ENCODE results near the gene LARP1B.
"Not testable (repeated sequence)": the region's sequence is repeated elsewhere in the genome, so short reads cannot be mapped to it uniquely, and the experiment has no call there.

The LARP1B gene

DNA sequence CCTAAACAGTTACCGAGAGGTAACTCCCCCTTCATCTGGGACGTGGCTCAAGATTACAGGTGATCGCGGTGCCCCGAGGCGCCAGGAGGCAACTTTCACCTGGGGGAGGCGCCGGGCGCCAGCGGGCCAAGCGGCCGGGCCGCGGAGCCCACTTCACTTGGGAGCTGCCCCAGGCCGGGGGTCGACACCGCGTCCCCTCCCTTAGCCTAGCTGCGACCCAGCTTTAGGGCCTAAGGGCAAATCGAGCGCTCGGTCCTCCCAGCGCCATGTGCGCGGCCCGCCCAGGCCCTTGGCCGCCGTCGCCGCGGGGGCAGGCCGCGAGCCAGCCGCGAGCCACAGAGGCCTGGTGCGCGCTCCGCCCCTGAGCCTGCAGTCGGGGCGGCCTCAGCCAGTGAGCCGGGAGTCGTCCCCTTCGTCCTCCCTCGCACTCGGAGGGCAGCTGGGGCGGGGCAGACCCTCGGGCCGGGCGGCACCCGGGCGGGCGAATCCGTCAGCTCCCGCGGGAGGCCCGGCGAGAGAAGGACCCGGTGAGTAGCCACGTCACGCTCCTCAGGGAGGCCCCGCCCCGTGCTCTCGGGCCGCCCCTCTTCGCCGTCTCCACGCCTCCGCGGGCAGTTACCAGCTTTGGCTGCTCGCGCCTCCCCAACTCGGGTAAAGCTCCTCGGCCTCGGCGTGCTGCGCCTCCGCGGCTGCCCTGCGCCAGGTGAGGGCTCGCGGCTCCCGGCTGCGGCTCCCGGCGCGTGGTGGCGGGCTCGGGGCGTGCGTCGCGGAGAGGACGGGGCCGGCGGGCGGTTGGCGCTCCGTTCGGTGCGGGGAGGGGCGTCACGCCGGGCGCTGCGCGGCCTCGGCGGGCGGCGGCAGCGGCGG is at the start of gene LARP1B:
LARP1B (plus strand) TSS at position 614 of the 867 bp plus-strand sequence. CDS start 13,640 bp downstream, outside the sequence.
- peak; percentile 70 for DNase-seq

DNA sequence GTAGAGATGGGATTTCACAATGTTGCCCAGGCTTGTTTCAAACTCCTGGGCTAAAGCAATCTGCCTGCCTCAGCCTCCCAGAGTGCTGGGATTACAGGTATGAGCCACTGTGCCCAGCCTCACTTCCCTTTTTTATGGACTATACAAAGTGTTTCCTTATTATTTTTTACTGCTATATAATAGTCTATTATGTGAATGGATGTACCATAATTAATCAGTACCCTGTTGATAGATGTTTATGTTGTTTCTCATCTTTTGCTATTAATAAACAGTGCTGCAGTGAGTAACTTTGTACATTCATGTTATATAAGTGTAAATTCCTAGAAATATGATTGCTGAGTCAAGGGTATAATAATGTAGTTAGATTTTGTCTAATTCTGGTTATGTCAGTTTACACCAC is 35.8 kb upstream of the LARP1B start:
- no peak for DNase-seq

DNA sequence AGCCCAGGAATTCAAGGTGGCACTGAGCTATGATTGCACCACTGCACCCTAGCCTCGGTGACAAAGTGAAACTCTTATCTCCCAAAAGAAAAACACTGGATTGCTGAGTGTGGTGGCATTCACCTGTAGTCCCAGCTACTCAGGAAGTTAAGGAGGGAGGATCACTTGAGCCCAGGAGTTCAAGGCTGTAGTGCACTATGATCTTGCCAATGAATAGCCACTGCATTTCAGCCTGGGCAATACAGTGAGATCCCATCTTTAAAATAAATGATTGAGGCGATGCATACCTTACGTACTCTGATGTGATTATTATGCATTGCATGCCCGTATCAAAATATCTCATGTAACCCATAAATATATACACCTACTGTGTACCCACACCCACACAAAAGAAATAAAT is 31.2 kb upstream of the LARP1B start:
- no peak for DNase-seq

DNA sequence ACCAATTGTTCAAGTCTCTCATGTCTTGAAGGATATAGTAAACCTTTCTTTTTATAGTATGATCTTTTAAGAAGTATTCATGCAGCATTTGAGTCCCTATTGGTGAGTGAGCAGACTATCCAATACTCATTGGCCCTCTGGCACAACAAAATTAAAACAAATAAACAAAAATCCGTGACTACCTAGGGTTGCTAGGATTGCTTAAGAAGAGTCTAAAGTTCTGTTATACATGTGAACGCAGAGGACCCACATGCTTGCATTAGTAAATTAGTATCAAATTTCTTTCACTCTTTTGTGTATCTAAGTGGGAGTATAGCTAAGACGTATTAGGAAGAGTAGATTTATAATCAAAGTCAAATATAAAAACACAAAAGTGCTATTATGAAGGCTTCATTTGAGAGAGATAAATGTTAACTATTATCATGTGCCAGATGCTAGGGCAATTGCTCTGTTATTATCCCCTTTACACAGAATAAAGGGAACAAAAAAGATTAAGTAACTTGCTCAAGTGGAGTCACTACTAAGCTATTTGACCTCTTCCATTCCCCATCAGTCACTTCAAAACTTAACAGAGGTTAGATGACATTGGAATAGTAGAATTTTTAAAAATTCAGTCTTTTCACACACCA is 29.2 kb upstream of the LARP1B start:
- DNase-seq, result no peak

DNA sequence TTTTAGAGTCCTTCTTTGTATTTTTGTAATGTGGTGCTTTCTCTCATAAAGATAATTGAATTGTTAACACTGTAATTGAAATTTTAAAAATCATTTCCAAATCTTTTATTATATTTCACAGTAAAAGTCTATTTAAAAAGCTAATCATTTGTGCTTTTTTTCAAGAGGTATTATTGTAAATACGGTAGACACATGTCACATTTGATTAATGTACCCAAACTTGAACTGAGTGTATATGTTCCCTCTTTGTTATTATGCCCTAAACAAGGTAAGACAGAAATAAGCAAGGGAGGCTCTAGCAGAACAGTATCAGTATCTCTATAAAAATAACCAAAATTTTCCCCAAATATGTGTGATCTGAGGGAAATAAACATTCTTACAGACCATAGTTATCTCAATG is 21.5 kb upstream of the LARP1B start:
- no peak for DNase-seq

DNA sequence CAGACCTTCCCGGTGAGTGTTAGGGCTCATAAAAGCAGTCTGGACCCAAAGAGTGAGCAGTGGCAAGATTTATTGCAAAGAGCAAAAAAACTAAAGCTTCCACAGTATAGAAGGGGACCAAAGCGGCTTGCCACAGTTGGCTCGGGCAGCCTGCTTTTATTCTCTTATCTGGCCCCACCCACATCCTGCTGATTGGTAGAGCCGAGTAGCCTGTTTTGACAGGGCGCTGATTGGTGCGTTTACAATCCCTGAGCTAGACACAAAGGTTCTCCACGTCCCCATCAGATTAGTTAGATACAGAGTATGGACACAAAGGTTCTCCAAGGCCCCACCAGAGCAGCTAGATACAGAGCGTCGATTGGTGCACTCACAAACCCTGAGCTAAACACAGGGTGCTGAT is 14.1 kb upstream of the LARP1B start:
- not testable (repeated sequence) for DNase-seq

DNA sequence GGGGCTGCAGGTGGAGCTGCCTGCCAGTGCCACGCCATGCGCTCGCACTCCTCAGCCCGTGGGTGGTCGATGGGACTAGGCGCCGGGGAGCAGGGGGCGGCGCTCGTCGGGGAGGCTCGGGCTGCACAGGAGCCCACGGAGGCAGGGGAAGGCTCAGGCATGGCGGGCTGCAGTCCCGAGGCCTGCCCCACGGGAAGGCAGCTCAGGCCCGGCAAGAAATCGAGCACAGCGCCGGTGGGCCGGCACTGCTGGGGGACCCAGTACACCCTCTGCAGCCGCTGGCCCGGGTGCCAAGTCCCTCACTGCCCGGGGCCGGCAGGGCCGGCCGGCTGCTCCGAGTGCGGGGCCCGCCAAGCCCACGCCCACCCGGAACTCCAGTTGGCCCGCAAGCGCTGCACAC is 13.6 kb upstream of the LARP1B start:
- DNase-seq, result not testable (repeated sequence)

DNA sequence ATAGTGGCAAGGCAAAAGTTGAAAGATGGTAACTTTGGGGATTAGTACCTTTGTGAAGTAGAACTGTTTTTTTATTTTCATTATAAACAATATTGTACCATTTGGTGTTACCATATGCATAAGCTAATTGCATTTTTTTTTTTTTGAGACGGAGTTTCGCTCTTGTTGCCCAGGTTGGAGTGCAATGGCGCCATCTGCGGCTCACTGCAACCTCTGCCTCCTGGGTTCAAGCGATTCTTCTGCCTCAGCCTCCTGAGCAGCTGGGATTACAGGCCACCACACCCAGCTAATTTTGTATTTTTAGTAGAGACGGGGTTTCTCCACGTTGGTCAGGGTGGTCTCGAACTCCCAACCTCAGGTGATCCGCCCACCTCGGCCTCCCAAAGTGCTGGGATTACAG is 9.9 kb upstream of the LARP1B start:
- DNase-seq, result not testable (repeated sequence)

DNA sequence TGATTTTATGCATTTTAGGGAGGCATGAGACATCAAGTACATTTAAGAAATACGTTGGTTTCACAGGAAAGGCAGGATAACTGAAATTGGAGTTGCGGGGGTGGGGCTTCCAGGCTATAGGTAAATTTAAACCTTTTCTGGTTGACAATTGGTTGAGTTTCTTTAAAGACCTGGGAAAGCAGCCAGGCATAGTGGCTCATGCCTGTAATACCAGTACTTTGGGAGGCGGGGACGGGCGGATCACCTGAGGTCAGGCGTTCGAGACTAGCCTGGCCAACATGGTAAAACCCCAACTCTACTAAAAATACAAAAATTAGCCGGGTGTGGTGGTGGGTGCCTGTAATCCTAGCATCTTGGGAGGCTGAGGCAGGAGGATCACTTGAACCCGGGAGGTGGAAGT is 6.2 kb upstream of the LARP1B start:
- not testable (repeated sequence) for DNase-seq

DNA sequence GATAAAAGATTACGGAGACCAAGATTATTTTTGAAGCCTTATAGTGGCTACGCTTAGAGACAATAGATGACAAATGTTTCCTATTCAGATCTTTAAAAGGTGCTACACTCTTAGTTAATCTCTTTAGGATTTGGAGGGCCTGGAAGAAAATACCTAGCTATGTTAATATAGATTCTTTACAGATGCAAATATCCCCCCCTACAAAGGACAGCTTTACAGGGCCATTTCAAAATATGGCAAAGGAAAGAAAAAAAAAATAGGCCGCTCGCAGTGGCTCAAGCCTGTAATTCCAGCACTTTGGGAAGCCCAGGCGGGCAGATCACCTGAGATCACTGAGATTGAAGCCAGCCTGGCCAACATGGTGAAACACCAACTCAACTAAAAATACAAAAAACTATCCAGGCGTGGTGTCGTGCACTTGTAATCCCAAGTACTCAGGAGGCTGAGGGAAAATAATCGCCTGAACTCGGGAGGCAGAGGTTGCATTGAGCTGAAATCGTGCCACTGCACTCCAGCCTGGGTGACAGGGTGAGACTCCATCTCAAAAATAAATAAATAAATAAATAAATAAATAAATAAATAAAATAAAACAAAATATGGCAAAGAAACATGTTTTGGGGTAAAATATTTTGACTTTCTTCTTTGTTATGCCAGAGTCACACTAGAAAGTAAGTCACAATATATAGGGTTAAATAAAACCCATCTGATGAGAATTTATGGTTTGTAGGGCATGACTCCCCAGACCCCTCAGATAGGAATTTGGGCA is 5.5 kb upstream of the LARP1B start:
- DNase-seq, result not testable (repeated sequence)

DNA sequence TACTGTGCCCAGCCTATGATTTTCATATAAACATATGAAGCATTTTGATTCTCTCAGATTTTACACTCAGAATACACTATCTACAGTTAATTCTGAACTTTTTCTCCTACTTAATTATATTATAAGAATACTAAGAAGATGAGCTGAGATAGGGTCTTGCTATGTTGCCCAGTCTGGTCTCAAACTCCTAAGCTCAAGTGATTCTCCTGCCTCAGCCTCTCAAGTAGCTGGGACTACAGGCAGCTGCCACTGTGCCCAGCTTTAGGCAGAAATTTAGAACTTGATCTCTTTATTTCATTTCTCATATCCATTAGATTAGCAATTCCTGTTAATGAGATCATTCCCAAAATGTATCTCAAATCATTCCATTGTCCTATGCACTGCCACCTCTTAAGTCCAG is 4.7 kb upstream of the LARP1B start:
- DNase-seq, result no peak

DNA sequence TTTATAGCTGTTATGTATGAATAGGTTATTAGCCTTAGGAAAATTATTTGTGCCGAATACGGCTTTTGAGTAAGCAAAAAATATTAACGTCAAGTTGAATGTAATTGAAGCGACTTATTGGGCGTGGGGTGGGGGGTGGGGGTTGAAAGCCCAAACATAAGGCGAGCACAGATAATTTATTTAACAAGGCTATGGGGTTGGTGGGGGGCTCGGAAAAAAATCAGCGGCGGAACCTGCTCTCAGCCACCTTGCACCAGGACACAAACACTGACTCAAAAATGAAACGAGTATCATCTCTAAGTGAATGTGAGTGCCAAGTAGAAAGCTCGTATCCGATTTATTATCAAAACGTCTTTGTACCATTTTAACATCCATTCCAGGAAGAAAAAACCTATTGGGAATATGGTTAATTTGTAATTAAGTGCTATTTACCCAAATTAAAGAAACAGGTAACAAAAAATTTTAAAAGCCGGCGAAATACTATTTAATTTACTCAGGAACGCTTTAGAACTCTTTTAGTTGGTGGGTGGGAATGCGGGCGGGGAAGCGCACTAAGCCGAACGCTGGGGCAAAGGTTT is 902 bp upstream of the LARP1B start:
- no peak for DNase-seq

DNA sequence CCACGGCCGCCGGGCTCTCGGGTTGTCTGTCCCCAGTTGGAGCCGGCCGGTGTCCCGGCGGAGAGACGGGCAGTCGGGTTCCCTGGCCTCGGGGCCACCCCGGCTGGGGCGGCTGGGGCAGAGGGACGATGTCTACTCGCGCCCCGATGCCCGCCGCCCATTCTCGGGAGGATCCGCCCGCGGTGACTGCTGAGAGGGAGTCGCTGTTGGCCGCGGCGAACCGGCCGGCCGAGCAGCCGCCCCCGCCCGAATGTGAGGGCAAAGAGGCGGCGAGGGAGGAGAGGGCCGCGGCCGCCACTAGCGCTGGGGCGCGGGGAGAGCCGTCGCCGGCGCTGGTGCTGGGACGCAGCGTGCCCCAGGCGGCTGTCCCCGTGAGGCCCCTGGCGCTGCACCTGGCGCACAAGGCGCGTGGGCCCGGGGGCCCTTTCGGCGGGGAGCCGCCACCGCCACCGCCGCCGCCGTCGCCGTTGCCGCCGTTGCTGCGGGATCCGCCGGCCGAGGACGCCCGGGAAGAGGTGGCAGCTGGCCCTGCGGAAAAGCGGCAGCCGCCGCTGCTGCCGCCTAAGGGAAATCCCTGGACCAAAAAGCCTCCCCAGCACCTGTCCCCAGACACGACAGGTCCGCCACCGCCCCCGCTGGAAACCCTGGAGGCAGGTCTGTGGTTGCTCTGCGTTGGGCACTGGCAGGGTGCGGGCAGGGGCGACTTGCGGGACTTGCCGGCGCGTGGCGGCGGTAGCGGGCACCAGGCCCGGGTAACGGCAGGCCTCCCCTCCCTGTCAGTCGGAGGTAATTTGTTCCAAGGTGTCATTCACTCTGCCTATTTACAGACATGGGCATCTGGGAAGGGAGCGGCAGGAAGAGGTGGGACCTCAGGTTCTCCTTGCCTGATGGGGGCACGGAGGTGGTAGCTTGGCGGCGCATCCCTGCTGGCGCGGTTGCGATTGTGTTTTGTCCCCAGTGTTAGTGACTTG is 739 bp downstream of the LARP1B start:
- peak; percentile 19 for DNase-seq

DNA sequence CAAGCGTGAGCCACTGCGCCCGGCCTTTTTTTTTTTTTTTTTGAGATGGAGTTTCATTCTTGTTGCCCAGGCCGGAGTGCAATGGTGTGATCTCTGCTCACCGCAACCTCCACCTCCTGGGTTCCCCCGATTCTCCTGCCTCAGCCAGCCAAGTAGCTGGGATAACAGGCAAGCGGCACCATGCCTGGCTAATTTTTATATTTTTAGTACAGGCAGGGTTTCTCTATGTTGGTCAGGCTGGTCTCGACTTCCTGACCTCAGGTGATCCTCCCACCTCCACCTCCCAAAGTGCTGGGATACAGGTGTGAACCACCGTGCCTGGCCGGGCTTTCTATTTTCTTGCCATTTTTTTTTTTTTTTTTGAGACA is 5.3 kb downstream of the LARP1B start:
- not testable (repeated sequence) for DNase-seq

DNA sequence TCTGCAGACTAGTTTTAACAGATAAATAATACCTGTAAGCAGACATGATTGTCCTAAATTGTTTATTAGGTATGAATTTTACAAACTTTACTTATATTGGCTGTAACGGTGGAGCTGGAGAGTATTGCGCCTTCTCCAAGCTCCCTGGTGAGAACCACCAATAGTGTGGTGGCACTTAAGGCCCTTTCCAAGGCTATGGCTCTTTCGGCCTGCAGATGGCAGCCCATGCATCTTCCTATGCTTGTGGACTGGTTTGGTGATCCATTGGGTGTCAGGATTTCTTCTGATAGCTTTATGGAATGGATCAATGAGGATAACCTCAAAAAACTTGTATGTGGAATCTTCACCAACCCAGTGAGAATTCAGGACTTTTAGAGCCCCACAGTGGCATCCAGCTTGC is 7.8 kb downstream of the LARP1B start:
- DNase-seq, result no peak

DNA sequence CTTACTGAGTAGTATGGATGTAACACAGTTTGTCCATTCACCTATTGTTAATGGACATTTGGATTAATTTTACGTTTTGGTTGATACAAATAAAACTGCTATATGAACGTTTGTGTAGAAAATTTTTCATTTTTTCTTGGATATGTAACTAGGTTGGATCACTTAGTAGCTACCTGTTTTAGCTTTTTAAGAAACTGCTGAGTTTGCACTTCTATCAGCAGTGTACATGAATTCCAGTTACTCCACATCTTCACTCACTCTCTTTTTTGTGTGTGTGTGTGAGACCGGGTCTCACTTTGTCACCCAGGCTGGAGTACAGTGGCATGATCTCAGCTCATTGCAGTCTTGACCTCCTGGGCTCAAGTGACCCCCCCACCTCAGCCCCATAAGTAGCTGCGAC is 15.4 kb downstream of the LARP1B start:
- no peak for DNase-seq

DNA sequence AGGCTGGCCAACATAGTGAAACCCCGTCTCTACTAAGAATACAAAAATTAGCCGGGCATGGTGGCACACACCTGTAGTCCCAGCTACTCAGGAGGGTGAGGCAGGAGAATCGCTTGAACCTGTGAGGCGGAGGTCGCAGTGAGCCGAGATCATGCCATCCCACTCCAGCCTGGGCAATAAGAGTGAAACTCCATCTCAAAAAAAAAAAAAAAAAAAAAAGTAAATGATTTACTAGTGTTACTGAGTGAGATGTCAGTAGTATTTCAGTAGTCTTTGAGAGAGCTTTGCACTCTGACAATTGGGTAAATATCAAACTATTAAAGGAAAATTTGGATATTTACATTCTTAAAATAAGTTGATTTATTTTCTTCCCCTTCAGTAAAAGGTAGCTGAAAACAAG is 34.2 kb downstream of the LARP1B start:
- DNase-seq, result not testable (repeated sequence)

DNA sequence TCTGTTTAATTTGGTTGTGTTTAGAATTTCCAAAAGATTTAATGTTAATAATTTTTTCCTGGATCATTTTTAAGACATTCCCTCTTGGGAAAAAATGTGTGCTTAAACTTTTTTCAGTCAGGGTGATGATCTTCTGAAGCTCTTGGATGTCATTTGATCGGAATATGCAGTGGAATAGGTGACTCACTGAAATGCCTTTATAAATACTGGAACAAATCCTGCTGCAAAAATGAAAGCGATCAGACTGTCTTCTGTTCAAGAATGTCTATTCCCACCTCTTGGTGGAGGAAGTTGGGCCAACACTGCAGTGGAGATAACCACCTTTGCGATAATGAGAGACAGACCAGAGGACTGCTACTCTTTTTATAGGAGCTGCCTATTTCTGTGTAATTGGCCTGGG is 46.7 kb downstream of the LARP1B start:
- no peak for DNase-seq

DNA sequence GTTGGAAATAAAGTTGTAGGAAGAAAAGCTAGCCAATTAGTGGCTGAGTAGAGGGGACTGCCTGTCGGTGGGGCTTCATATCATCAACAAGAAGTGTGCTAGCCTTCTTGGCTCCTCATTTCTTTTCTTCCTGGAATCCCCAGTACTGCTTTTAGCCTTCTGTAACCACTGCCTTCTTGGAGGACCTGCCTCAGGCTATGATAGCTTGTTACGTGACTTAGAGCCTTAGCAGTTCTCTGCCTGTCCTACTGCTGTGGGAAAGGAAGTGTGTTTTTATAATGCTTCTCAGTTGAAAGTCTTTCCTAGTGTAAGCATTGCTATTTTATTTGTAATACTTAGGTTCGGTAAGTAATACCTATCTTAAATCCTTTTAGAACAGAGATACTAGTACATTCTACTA is 61.9 kb downstream of the LARP1B start:
- DNase-seq, result no peak

DNA sequence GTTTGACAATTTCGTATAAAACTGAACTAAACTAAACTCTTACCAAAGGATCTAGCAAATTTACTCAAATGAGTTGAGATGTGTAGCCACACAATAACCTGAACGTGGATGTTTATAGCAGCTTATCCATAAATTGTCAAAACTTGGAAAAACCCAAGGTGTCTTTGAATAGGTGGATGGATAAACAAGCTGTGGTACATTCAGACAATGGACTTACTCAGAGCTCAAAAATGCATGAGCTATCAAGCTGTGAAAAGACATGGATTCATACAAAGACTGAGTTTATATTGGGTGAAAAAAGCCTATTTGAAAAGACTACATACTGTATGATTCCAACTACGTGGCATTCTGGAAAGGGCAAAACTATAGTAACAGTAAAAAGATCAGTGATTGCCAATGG is 69.5 kb downstream of the LARP1B start:
- DNase-seq, result no peak

DNA sequence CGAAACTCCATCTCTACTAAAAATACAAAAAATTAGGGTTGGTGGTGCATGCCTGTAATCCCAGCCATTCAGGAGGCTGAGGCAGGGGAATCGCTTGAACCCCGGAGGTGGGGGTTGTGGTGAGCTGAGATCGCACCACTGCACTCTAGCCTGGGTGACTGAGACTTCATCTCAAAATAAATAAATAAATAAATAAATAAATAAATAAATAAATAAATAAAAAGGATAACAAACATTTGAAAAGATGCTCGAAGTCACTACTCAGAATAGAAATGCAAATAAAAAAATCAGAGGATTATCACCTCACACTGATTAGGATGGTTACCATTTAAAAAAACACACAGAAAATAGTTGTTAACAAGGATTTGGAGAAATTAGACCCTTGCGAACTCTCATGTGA is 73.8 kb downstream of the LARP1B start:
- no peak for DNase-seq

DNA sequence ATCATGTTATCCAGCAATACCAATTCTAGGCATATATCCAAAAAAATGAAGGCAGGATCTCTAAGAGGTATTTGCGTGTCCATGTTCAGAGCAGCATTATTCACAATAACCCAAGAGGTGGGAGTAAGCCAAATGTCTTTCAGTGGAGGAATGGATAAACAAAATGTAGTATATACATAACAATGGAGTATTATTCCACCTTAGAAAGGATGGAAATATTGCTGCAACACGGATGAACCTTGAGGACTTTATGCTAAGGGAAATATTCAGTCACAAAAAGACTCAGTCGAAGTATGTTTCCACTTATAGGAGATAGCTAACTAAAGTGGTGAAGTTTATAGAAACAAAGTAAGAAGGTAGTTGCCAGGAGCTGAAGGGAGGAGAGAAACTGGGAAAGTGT is 74.3 kb downstream of the LARP1B start:
- DNase-seq, result no peak
